ENCODE data around the gene CEND1.

The CEND1 gene

DNA sequence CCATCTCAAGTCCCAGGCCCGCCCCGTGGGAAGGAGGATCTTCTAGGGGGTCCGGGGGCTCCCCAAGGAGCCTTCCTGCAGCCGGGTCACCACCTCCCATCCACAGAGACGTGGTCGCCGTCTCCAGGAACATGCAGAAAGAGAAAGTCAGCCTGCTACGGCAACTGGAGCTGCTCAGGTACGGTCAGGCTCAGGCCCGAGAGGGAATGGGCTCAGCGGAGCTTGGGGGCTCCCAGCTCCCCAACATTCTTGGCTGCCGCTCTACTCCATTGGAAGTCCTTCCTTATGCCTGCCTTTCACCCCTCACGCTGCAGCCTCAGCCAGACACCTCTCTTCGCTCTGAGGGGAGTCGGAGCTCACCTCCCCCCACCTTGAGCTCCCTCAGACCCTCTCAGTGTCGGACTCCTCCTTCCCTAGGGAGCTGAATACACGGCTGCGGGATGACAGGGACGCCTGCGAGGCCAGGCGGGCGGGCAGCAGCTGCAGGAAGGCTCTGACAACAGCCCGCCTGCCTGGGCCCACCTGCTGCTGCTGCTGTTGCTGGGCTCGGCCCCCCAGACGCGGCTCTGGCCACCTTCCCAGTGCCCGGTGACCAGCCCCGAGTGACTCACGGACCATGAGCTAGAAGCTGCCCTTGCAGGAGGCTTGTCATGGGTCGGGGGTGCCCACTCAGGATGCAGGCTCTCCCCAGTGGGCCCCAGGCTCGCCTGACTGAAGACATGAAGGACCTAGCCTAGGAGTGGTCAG, 41.4 kb upstream of the CEND1 start:
- Histone ChIP-seq H3K9me2 (replicated peaks; ENCODE audit: low read depth, low read length) (no peaks in the 10 kb centered on the region), H3K79me2 (ENCODE audit: insufficient read depth, low read length) (peaks cover 11% of the 10 kb centered on the region; the same call in 1 of the 2 replicates), H3F3A (ENCODE audit: low read depth) (no peaks in the 10 kb centered on the region), H3K4me2 (ENCODE audit: low read depth, low read length, poor library complexity, severe bottlenecking) (no peak overlapping the region), H3K27me3 (ENCODE audit: insufficient read depth, low read length, poor library complexity, severe bottlenecking) (no peaks in the 10 kb centered on the region), H2AFZ (ENCODE audit: low read length) (no peak overlapping the region), H3K4me1 (ENCODE audit: insufficient read depth, low read length, poor library complexity, severe bottlenecking) (peaks cover 29% of the 10 kb centered on the region), H3K9me3 (ENCODE audit: insufficient read depth, low read depth, low read length) (no peaks in the 10 kb centered on the region), H4K20me1 (ENCODE audit: insufficient read depth, low read length, poor library complexity, severe bottlenecking) (peaks cover 5% of the 10 kb centered on the region), H3K9ac (ENCODE audit: low read depth, low read length, poor library complexity, severe bottlenecking) (no peak overlapping the region), H3K36me3 (ENCODE audit: insufficient read depth, low read length) (no peaks in the 10 kb centered on the region), H3K4me3 (ENCODE audit: low read length, poor library complexity, severe bottlenecking) (no peak overlapping the region)
- TF ChIP-seq EZH2phosphoT487 (IDR thresholded peaks at IDR 0.05; ENCODE audit: borderline replicate concordance): no peak
- TF ChIP-seq, protein P1, sequence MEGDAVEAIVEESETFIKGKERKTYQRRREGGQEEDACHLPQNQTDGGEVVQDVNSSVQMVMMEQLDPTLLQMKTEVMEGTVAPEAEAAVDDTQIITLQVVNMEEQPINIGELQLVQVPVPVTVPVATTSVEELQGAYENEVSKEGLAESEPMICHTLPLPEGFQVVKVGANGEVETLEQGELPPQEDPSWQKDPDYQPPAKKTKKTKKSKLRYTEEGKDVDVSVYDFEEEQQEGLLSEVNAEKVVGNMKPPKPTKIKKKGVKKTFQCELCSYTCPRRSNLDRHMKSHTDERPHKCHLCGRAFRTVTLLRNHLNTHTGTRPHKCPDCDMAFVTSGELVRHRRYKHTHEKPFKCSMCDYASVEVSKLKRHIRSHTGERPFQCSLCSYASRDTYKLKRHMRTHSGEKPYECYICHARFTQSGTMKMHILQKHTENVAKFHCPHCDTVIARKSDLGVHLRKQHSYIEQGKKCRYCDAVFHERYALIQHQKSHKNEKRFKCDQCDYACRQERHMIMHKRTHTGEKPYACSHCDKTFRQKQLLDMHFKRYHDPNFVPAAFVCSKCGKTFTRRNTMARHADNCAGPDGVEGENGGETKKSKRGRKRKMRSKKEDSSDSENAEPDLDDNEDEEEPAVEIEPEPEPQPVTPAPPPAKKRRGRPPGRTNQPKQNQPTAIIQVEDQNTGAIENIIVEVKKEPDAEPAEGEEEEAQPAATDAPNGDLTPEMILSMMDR (conservative IDR thresholded peaks at IDR 0.05; ENCODE audit: low read length): no peak

DNA sequence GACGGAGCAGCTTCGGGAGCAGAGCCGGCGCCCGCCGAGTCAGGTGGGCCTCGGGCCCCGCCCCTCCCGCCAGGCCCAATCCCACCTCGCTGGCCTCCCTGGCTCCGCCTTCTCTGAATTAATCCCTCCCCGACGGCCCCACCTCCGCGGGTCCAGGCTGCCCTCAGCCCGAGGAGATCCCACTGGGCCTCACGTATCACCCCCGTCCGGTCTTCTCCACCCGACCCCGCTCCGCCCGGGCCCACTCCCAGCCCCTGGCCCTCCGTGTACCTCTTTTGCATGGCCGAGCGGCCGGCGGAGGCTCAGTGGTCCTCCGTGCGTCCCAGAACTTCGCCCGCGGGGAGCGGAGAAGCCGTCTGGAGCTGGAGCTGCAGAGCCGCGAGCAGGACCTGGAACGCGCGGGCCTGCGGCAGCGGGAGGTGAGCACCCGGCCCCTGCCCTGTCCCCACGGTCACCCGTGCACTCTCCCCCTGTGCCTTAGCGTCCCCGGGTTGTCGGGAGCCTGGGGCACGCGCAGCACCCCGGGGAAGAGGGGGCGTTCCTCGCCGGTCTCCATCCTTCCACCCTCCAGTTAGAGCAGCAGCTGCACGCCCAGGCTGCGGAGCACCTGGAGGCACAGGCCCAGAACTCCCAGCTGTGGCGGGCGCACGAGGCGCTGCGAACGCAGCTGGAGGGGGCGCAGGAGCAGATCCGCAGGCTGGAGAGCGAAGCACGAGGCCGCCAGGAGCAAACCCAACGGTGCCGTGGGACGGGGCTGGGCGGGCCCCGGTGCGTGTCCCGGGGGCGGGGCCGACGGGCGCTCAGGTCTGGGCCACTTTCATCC, 40.6 kb upstream of the CEND1 start:
- Histone ChIP-seq H3K4me1 (ENCODE audit: insufficient read depth, low read length, poor library complexity, severe bottlenecking) (peaks cover 37% of the 10 kb centered on the region), H3K79me2 (ENCODE audit: insufficient read depth, low read length) (peaks cover 11% of the 10 kb centered on the region; the same call in 1 of the 2 replicates), H3K9ac (ENCODE audit: low read depth, low read length, poor library complexity, severe bottlenecking) (no peak overlapping the region), H3K4me2 (ENCODE audit: low read depth, low read length, poor library complexity, severe bottlenecking) (no peak overlapping the region), H3K4me3 (ENCODE audit: low read length, poor library complexity, severe bottlenecking) (no peak overlapping the region), H3F3A (ENCODE audit: low read depth) (no peaks in the 10 kb centered on the region), H2AFZ (ENCODE audit: low read length) (no peak overlapping the region), H3K9me3 (ENCODE audit: insufficient read depth, low read depth, low read length) (no peaks in the 10 kb centered on the region), H4K20me1 (ENCODE audit: insufficient read depth, low read length, poor library complexity, severe bottlenecking) (peaks cover 3% of the 10 kb centered on the region), H3K36me3 (ENCODE audit: insufficient read depth, low read length) (no peaks in the 10 kb centered on the region), H3K27me3 (ENCODE audit: insufficient read depth, low read length, poor library complexity, severe bottlenecking) (no peaks in the 10 kb centered on the region), H3K9me2 (replicated peaks; ENCODE audit: low read depth, low read length) (no peaks in the 10 kb centered on the region)
- TF ChIP-seq, protein P1 (conservative IDR thresholded peaks at IDR 0.05; ENCODE audit: low read length): no peak
- TF ChIP-seq EZH2phosphoT487 (IDR thresholded peaks at IDR 0.05; ENCODE audit: borderline replicate concordance): no peak

- H4K20me1 ChIP-seq (ENCODE audit: insufficient read depth, low read length, poor library complexity, severe bottlenecking): peaks cover 3% of the 10 kb centered on the region
These were observed 40.0 kb upstream of the CEND1 start for GRCh38 chr11:829847-830294.

More at GRCh38 chr11:829847-830294, 40.0 kb upstream of the CEND1 start:
- Histone ChIP-seq H3K9ac (ENCODE audit: low read depth, low read length, poor library complexity, severe bottlenecking) (no peak overlapping the region), H3K4me2 (ENCODE audit: low read depth, low read length, poor library complexity, severe bottlenecking) (no peak overlapping the region), H3K4me3 (ENCODE audit: low read length, poor library complexity, severe bottlenecking) (no peak overlapping the region), H3K27me3 (ENCODE audit: insufficient read depth, low read length, poor library complexity, severe bottlenecking) (no peaks in the 10 kb centered on the region), H2AFZ (ENCODE audit: low read length) (no peak overlapping the region), H3K36me3 (ENCODE audit: insufficient read depth, low read length) (no peaks in the 10 kb centered on the region), H3F3A (ENCODE audit: low read depth) (no peaks in the 10 kb centered on the region), H3K79me2 (ENCODE audit: insufficient read depth, low read length) (peaks cover 11% of the 10 kb centered on the region; the same call in 1 of the 2 replicates), H3K4me1 (ENCODE audit: insufficient read depth, low read length, poor library complexity, severe bottlenecking) (peaks cover 38% of the 10 kb centered on the region), H3K9me2 (replicated peaks; ENCODE audit: low read depth, low read length) (no peaks in the 10 kb centered on the region), H3K9me3 (ENCODE audit: insufficient read depth, low read depth, low read length) (no peaks in the 10 kb centered on the region)
- no peak for TF ChIP-seq EZH2phosphoT487 (IDR thresholded peaks at IDR 0.05; ENCODE audit: borderline replicate concordance)
- TF ChIP-seq, protein P1 (conservative IDR thresholded peaks at IDR 0.05; ENCODE audit: low read length): no peak

Data from Loucy (cell line).